HCT116 (cell line): ENCODE results near the gene SUMO1.

ENCODE experiments used
- CEBPB ChIP-seq: IDR thresholded peaks from 2 replicates; pipeline ENCODE4 v1.6.1; 2012; ENCODE audit warnings: low read depth
- EZH2 ChIP-seq: fragments of 200-600 bp; sonication (generic); IDR thresholded peaks from 2 replicates; pipeline ENCODE4 v1.6.1; 2017; ENCODE audit warnings: antibody characterized with exemption, mixed run types
- MAX ChIP-seq: IDR thresholded peaks from 2 replicates; pipeline ENCODE4 v1.6.1; 2012
- POLR2A ChIP-seq: IDR thresholded peaks from 2 replicates; pipeline ENCODE4 v1.7.0; 2011; ENCODE audit warnings: borderline replicate concordance; ENCODE audit not compliant: insufficient read depth, insufficient read length; ENCODE audit errors: extremely low read depth
- POLR2AphosphoS5 ChIP-seq: IDR thresholded peaks from 2 replicates; pipeline ENCODE4 v1.6.1; 2011; ENCODE audit warnings: mild to moderate bottlenecking, low read depth, low read length, moderate library complexity
- REST ChIP-seq: IDR thresholded peaks from 2 replicates; pipeline ENCODE4 v1.6.1; 2012; ENCODE audit warnings: low read depth
- SIN3A ChIP-seq: IDR thresholded peaks from 2 replicates; pipeline ENCODE4 v1.6.1; 2012; ENCODE audit warnings: low read depth
- SRF ChIP-seq: IDR thresholded peaks from 2 replicates; pipeline ENCODE4 v1.6.1; 2012; ENCODE audit warnings: low read depth
- ZBTB33 ChIP-seq: IDR thresholded peaks from 2 replicates; pipeline ENCODE4 v1.6.1; 2011; ENCODE audit warnings: mild to moderate bottlenecking, low read length, moderate library complexity; ENCODE audit not compliant: insufficient replicate concordance; ENCODE audit errors: extremely low read depth
- ZNF274 ChIP-seq: fragments of 200-500 bp; sonication (Bioruptor generic); IDR thresholded peaks from 2 replicates; pipeline ENCODE4 v1.6.1; 2014; ENCODE audit warnings: mild to moderate bottlenecking, low read depth, low read length, inconsistent platforms
- TF ChIP-seq, protein P1 (sequence below), 3 experiments: fragments of 200-600 bp in 1 of 3; sonication (generic) in 1 of 3; IDR thresholded peaks in 2 of 3; conservative IDR thresholded peaks in 1 of 3; 2 replicates each; pipeline ENCODE4 v1.5.1; 2012 to 2017; ENCODE audit warnings: low read depth in 2 of 3, low read length in 2 of 3, antibody characterized with exemption in 1 of 3, borderline replicate concordance in 1 of 3, control low read depth in 1 of 3, mild to moderate bottlenecking in 1 of 3, mixed read lengths in 1 of 3, mixed run types in 1 of 3, moderate library complexity in 1 of 3; ENCODE audit not compliant: insufficient read depth in 1 of 3

- TF ChIP-seq POLR2AphosphoS5 (no peak), ZNF274 (no peak), MAX (no peak), EZH2 (no peak), POLR2A (no peak), REST (no peak), SRF (no peak), CEBPB (no peak), SIN3A (no peak), ZBTB33 (no peak)
- TF ChIP-seq, protein P1, sequence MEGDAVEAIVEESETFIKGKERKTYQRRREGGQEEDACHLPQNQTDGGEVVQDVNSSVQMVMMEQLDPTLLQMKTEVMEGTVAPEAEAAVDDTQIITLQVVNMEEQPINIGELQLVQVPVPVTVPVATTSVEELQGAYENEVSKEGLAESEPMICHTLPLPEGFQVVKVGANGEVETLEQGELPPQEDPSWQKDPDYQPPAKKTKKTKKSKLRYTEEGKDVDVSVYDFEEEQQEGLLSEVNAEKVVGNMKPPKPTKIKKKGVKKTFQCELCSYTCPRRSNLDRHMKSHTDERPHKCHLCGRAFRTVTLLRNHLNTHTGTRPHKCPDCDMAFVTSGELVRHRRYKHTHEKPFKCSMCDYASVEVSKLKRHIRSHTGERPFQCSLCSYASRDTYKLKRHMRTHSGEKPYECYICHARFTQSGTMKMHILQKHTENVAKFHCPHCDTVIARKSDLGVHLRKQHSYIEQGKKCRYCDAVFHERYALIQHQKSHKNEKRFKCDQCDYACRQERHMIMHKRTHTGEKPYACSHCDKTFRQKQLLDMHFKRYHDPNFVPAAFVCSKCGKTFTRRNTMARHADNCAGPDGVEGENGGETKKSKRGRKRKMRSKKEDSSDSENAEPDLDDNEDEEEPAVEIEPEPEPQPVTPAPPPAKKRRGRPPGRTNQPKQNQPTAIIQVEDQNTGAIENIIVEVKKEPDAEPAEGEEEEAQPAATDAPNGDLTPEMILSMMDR (IDR thresholded peaks at IDR 0.05 in 2 of 3, conservative IDR thresholded peaks at IDR 0.05 in 1 of 3; ENCODE audit: borderline replicate concordance in 1 of 3, insufficient read depth in 1 of 3, low read depth in 2 of 3, low read length in 2 of 3), result no peak
Measured at GRCh38 chr2:202270487-202270886, 32.1 kb upstream of the SUMO1 start.
